SK-N-MC (cell line): Measurements from ENCODE around the gene ABCA6.

ENCODE experiments used
- DNase-seq: peaks from one replicate; pipeline ENCODE4 v3.0.0-alpha.2; 2011; ENCODE audit warnings: low read depth, low spot score
- H3K27ac ChIP-seq: fragments of 200-600 bp; sonication (generic); 2 replicates; pipeline ENCODE4 v1.5.1; 2016; ENCODE audit warnings: mixed run types
- H3K36me3 ChIP-seq: fragments of 200-600 bp; sonication (generic); 2 replicates; pipeline ENCODE4 v1.6.1; 2017; ENCODE audit warnings: antibody characterized with exemption, low read length, mixed read lengths; ENCODE audit not compliant: insufficient read depth
- H3K4me3 ChIP-seq: fragments of 200-600 bp; sonication (generic); 2 replicates; pipeline ENCODE4 v1.5.1; 2016
- H3K9ac ChIP-seq: fragments of 200-600 bp; sonication (generic); 2 replicates; pipeline ENCODE4 v1.8.0; 2017; ENCODE audit warnings: mixed run types, mixed read lengths; ENCODE audit not compliant: insufficient read length
- H3K9me3 ChIP-seq: fragments of 200-600 bp; sonication (generic); 2 replicates; pipeline ENCODE4 v1.6.1; 2017; ENCODE audit warnings: low read depth, mild to moderate bottlenecking, antibody characterized with exemption, low read length, moderate library complexity, mixed read lengths
- EZH2 ChIP-seq: fragments of 200-600 bp; sonication (generic); IDR thresholded peaks from one replicate; pipeline ENCODE4 v1.6.1; 2017; ENCODE audit warnings: antibody characterized with exemption
- FOXP2 ChIP-seq: optimal IDR thresholded peaks from 2 replicates; pipeline ENCODE3; 2011; ENCODE audit warnings: mild to moderate bottlenecking, moderate library complexity; ENCODE audit not compliant: insufficient read depth; ENCODE audit errors: extremely low read length, control extremely low read depth
- POLR2AphosphoS5 ChIP-seq: IDR thresholded peaks from 2 replicates; pipeline ENCODE4 v1.6.1; 2012; ENCODE audit warnings: mild to moderate bottlenecking, low read depth, low read length, borderline replicate concordance

Gene ABCA6

DNA sequence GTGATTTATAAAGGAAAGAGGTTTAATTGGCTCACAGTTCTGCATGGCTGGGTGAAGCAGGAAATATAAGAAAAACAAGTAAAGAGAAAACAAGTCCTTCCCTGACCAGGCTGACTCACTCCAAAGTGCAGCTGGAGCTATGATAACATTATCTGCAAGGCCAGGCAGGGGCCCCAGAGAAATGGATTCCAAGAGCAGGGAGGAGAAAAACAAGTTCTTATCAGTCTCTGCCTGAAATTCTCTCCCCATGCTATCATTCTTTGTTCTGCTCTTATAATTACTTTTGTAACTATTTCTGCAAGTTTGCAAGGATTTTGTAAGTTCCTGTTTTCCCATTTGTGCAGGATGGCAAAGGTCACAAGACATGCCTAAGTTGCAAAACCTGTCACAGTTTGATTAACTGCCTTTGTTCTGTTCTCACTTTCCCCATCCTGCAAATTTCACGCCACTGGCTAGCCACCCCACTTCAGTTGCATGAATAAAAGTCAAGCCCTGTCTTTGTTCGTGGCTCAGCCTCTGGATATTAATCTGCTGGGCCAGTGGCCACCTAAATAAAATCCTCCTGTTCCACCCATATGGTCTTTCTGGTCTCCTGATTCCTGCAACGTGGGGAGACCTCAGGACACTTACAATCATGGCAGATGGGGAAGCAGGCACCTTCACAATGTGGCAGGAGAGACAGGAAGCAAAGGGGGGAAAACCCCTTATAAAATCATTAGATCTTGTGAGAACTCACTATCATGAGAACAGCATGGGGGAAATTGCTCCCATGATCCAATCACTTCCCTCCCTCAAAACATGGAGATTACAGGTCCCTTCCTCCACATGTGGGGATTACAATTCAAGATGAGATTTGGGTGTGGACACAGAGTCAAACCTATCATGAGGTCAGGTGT lies 94.1 kb downstream of the ABCA6 start:
- DNase-seq = no peak
- no peaks in the 10 kb centered on the region for H3K36me3 ChIP-seq
- TF ChIP-seq POLR2AphosphoS5 (no peak), FOXP2 (no peak), EZH2 (no peak)
- no peak overlapping the region for H3K9ac ChIP-seq
- H3K9me3 ChIP-seq = no peaks in the 10 kb centered on the region
- no peak overlapping the region for H3K4me3 ChIP-seq
- no peak overlapping the region for H3K27ac ChIP-seq

GRCh38 chr17:69046121-69046807 lies 95.4 kb downstream of the ABCA6 start:
- Histone ChIP-seq H3K4me3 (no peak overlapping the region), H3K9me3 (no peaks in the 10 kb centered on the region), H3K36me3 (no peaks in the 10 kb centered on the region), H3K27ac (no peak overlapping the region), H3K9ac (no peak overlapping the region)
- DNase-seq = no peak
- TF ChIP-seq FOXP2 = no peak
- no peak for TF ChIP-seq EZH2
- no peak for TF ChIP-seq POLR2AphosphoS5

- TF ChIP-seq EZH2 (no peak), FOXP2 (no peak), POLR2AphosphoS5 (no peak)
- H3K9ac ChIP-seq = no peak overlapping the region
- H3K36me3 ChIP-seq = no peaks in the 10 kb centered on the region
- H3K9me3 ChIP-seq = no peaks in the 10 kb centered on the region
- DNase-seq = no peak
- H3K4me3 ChIP-seq = no peak overlapping the region
- no peak overlapping the region for H3K27ac ChIP-seq
Measured at GRCh38 chr17:69045646-69046045, 96.0 kb downstream of the ABCA6 start.

DNA sequence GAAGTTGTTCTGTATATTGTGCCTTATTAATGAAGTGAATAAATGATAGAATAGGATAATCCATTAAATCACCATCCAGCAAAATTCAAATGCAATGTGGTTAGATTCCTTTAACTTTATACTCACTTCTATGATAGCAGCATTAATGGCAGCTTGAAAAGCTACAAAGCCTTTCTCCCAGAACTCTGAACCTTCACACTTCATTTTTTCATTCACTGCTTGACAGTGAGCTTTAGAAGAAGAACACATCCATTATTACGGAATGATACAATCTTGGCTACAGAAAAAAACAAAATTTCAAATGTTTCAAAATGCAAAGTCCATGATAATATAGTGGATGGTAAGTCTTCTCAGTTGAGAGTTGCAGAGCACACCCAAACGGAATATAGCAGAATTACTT lies 97.3 kb downstream of the ABCA6 start:
- no peaks in the 10 kb centered on the region for H3K9me3 ChIP-seq
- TF ChIP-seq EZH2 = no peak
- no peak for TF ChIP-seq POLR2AphosphoS5
- TF ChIP-seq FOXP2 = no peak
- no peak for DNase-seq

DNA sequence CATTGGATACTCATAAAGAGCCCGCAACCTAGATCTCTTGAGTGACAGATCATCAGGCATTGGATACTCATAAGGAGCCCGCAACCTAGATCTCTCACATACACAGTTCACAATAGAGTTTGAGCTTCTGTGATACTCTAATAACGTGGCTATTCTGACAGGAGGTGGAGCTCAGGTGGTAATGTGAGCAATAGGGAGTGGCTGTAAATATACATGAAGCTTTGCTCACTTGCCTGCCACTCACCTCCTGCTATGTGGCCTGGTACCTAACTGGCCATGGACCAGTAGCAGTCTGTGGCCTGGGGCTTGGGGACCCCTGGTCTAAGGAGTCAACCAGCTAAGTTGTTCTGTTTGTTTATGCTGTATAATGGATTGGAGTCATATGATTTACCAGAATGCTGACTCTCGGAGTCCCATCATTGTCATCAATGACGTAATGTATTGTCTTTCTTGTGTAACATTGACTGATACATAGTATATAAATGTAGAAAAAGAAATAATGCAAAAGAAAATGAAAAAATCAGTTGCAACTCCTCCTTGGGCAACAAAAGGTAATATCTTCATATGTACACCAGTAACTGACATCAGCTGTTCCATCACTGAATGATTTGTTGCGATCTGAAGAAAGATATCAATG lies 98.5 kb downstream of the ABCA6 start:
- H3K36me3 ChIP-seq = no peaks in the 10 kb centered on the region
- TF ChIP-seq FOXP2 (no peak), EZH2 (no peak)
- H3K27ac ChIP-seq = no peak overlapping the region
- no peaks in the 10 kb centered on the region for H3K9me3 ChIP-seq
- no peak overlapping the region for H3K9ac ChIP-seq
- no peak overlapping the region for H3K4me3 ChIP-seq
- DNase-seq = no peak

More for the DNA sequence above, 97.3 kb downstream of the ABCA6 start:
- no peaks in the 10 kb centered on the region for H3K36me3 ChIP-seq
- H3K4me3 ChIP-seq = no peak overlapping the region
- no peak overlapping the region for H3K27ac ChIP-seq
- H3K9ac ChIP-seq = no peak overlapping the region

DNA sequence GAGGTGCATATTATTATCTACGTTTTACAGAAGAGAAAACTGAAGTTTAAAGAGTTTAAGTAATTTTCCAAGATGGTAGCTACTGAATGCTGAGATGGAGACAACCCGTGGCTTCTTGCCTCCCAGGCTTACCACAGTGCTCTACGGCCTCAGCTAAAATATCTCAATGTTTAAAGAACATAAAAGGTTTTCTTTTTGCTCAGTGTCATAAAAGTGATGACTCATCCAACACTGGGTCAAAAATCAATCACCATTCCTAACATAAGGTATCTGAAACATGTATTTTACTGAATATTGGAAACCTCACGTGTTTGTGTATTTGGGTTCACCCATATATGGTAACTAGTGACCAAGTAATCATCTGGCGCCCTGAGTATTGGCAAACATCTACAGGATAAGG lies 99.4 kb downstream of the ABCA6 start:
- Histone ChIP-seq H3K36me3 (no peaks in the 10 kb centered on the region), H3K9ac (no peak overlapping the region), H3K9me3 (no peaks in the 10 kb centered on the region), H3K4me3 (no peak overlapping the region), H3K27ac (no peak overlapping the region)
- TF ChIP-seq EZH2 (no peak), FOXP2 (no peak), POLR2AphosphoS5 (no peak)
- no peak for DNase-seq

GRCh38 chr17:69031839-69032238 lies 109.9 kb downstream of the ABCA6 start:
- TF ChIP-seq EZH2 = no peak
- TF ChIP-seq POLR2AphosphoS5 = no peak
- TF ChIP-seq FOXP2 = no peak
- DNase-seq = no peak
- Histone ChIP-seq H3K4me3 (no peak overlapping the region), H3K9ac (no peak overlapping the region), H3K9me3 (no peaks in the 10 kb centered on the region), H3K36me3 (no peaks in the 10 kb centered on the region), H3K27ac (no peak overlapping the region)

DNA sequence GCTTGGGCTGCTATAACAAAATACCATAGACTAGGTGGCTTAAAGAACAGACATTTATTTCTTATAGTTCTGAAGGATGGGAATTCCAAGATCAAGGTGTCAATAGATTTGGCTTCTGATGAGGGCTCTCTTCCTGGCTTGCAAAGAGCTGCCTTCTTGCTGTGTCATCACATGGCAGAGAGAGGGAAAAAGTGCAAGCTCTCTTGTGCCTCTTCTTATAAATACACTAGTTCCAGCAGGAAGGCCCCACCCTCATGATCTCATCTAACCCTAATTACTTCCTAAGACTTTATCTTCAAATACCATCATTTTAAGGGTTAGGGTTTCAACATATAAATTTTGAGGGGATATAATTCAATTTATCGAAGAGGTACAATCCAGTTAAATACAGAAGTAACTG lies 111.5 kb downstream of the ABCA6 start:
- Histone ChIP-seq H3K27ac (no peak overlapping the region), H3K9ac (no peak overlapping the region), H3K36me3 (no peaks in the 10 kb centered on the region), H3K4me3 (no peak overlapping the region), H3K9me3 (no peaks in the 10 kb centered on the region)
- no peak for DNase-seq
- TF ChIP-seq POLR2AphosphoS5 (no peak), EZH2 (no peak), FOXP2 (no peak)
